Measurements from ENCODE around the gene MTG2.
"Not testable (repeated sequence)": the region's sequence is repeated elsewhere in the genome, so short reads cannot be mapped to it uniquely, and the experiment has no call there.

Gene MTG2

DNA sequence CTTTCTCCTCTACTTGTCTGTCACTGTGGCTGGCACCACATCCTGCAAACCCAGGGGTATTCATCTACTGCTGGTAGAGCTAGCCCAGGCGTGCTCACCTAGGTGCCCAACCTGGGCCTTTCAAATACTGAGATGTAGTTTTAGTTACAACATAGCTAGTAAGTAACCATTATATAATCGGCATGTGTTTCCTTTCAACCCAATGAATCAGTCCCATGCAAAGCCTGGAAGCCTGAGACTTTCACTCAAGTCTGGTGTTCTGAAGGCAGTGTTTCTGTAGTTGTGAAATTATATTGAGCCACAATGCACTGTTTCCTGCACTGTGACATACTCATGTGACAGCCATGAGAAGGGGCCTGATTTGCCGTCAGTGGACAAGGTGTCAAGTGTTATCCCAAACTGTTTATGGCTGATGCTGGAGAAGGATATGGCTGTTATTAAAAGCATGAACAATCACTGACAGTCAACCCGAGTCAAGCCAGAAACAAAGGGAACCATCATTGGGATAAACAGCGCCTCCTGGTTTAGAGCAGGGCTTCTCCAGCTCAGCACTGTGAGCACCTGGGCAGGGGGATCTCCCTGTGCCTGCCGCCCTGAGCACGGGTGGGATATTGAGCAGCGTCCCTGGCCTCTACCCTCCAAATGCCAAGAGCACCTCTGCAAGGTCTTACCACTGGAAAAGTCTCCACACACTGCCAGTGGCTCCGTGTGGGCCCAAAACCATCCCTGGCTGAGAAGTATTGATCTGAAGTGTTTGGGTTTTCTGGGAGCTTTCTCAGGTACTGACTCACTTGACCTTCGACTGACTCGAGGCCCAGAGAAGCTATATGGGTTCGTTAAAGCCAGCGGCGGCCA lies 41.2 kb upstream of the MTG2 start:
- peak overlapping the region; percentile 88 for H3K27ac Mint-ChIP-seq
- peaks cover 16% of the 10 kb centered on the region for H3K36me3 Mint-ChIP-seq
- H3K27me3 Mint-ChIP-seq: no peaks in the 10 kb centered on the region
- H3K9me3 Mint-ChIP-seq: no peaks in the 10 kb centered on the region
- no peak for ATAC-seq (ENCODE audit: low read depth)
- H3K4me1 Mint-ChIP-seq: peaks cover 35% of the 10 kb centered on the region
- peak overlapping the region; percentile 84 for H3K4me3 Mint-ChIP-seq
- no peak for DNase-seq (ENCODE audit: low spot score in 2 of 2)

DNA sequence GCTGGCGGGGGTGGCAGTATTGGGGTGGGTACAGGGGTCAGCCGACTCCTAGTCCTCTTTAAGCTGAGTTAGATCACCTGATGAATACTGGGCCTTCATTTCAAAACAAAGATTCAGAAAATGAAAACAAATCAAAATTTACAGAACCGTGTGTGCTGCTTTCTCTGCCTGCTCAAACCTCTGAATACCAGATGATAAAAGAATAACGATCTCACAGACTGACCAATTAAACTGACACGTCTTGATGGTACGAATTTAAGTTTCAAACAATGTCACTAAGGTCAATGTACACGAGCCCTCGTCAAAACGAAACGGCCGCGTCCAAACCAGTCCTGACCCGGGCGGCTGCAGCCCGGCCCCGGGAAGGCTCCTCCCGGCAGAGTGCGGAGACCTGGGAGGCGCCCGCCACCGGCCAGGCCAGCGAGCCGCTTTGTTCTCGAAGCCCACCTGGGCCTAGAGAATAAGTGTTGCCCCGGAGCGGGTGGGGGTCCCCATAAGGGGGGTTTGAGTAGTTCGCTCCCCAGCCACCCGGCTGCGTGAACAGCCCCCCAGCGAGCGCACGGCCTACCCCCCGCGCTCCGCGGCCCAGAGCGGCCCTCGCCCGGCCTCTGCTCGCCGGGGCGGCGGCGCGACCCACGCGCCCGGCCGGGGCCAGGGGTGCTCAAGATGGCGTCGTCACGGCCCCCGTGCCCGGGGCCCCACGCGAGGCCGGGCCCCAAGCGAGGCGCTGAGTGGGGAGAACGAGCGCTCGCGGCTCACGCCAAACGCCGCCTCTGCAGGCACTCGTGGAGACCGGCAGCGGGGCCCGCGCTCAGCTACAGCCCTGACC lies 40.4 kb upstream of the MTG2 start:
- H3K27ac Mint-ChIP-seq: peak overlapping the region; percentile 90
- no peaks in the 10 kb centered on the region for H3K27me3 Mint-ChIP-seq
- H3K4me3 Mint-ChIP-seq: peak overlapping the region; percentile 84
- H3K36me3 Mint-ChIP-seq: peaks cover 13% of the 10 kb centered on the region
- no peak for DNase-seq (ENCODE audit: low spot score in 2 of 2)
- peak; percentile 9 for ATAC-seq (ENCODE audit: low read depth)
- peaks cover 33% of the 10 kb centered on the region for H3K4me1 Mint-ChIP-seq
- no peaks in the 10 kb centered on the region for H3K9me3 Mint-ChIP-seq

DNA sequence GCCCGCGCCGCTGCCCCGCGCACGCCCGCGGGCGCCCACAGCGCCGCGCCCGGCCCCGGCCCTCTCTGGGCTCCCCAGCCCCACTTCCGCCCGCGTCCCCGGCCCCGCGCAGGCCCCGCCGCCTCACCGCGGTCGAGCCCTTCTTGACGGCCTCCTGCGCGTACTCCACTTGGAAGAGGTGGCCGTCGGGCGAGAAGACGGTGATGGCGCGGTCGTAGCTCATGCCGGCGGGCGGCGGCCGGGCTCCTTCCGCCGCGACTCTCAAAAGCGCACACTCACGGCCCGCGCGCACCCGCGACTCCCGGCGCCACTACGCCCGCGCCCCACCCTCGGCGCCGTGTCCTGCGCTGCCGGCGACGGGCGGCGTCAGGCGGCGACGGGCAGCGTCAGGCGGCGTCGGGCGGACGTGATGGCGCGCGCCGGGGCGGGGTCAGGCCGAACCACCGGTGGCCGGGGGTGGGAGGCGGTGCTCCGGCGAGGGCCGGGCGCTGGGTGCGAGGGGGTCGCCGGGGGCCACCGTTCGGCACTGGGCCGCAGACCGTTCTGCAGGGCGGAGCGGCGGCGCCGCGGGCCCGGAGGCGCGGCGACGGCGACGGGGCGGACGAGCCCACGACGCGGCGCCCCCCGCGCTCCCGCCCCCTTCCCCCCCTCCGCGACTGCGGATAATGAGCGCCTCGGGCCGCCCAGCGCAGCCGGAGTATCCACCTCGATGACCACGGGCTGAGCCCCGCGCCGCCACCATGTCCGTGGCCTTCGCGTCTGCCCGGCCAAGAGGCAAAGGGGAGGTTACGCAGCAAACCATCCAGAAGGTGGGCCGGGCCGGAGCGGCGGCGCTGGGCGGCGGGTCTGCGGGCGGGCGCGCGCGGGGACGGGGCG lies 39.5 kb upstream of the MTG2 start, which contains the start of the genes PSMA7 and SS18L1:
TSS of gene PSMA7 (minus strand) at position 314 of the 876 bp plus-strand sequence. CDS start at position 223, 91 bp downstream.
TSS of gene SS18L1 (plus strand) at position 689 of the 876 bp plus-strand sequence. CDS start at position 741, 52 bp downstream.
- peaks cover 32% of the 10 kb centered on the region for H3K4me1 Mint-ChIP-seq
- ATAC-seq (ENCODE audit: low read depth) (peak; percentile 89), DNase-seq (ENCODE audit: low spot score in 2 of 2) (peak; percentile 83)
- H3K4me3 Mint-ChIP-seq: peak within 1 kb of the TSS; percentile 91
- H3K9me3 Mint-ChIP-seq: no peaks in the 10 kb centered on the region
- H3K27me3 Mint-ChIP-seq: no peaks in the 10 kb centered on the region
- H3K36me3 Mint-ChIP-seq: peaks cover 5% of the 10 kb centered on the region
- peak within 1 kb of the TSS; percentile 90 for H3K27ac Mint-ChIP-seq

DNA sequence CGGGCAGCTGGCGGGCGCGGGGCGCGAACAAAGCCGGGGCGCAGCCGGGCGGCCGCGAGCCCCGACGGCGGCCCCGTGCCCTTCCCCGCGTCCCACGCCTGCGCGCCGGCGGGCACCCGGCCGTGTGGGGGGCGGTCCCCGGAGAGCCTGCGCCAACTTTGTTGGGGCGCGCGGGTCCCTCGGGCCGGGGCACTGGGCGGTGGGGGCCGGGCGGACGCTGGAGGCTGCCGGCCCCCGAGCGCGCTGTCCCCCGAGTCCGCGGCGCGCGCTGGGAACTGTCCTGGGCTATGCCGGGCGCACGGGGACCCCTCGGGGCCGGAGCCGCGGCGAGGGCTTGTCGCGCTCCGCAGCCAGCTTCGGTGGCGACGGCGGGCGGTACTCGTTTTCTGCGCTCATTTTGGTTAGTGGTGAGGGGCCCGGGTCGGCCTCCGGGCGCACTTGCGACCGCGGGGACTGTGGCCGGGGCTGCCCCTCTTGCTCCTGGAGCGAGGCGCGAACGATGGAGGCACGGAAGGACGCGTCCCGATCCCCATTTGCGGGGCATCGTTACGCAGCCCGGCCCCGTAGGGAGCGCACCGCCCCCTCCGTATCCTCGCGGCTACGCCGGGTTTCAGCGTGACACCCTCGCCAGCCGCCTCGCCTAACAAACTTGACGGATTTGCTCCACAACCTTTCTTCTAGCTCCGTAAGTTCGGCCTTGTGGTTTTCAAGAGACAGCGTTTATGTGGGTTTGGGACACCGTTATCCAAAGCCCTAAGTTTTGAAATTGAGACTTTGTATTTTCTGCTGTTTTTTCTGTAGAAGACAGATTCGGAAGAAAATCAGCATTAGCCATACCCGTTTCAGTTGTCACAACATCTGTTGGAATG lies 38.6 kb upstream of the MTG2 start:
- no peak for ATAC-seq (ENCODE audit: low read depth)
- peak; percentile 18 to 42 for DNase-seq (ENCODE audit: low spot score in 2 of 2)
- Mint-ChIP-seq H3K4me3 (peak overlapping the region; percentile 81), H3K27me3 (no peaks in the 10 kb centered on the region), H3K9me3 (no peaks in the 10 kb centered on the region), H3K36me3 (peaks cover 3% of the 10 kb centered on the region), H3K4me1 (peaks cover 32% of the 10 kb centered on the region), H3K27ac (peak overlapping the region; percentile 90)

DNA sequence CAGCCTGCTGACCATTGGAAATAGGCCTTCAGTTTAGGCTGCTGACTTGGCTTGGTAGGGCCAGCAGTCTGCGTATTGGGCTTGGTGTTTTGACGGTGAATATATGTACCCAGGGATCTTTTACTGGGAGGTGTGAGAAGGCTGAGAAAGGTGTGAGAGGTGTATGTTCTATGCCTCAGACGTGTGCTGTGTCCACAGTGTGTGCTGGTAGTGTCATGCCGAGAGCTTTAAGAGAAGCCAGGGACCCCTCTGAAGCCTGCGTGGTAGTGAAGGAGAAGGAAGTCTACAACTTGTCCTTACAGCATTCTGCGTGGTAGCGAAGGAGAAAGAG lies 37.2 kb upstream of the MTG2 start:
- DNase-seq (ENCODE audit: low spot score in 2 of 2) (no peak), ATAC-seq (ENCODE audit: low read depth) (no peak)
- Mint-ChIP-seq H3K9me3 (no peaks in the 10 kb centered on the region), H3K27me3 (no peaks in the 10 kb centered on the region), H3K36me3 (peaks cover 2% of the 10 kb centered on the region), H3K4me1 (peaks cover 35% of the 10 kb centered on the region), H3K4me3 (peak overlapping the region; percentile 9), H3K27ac (no peak overlapping the region)

DNA sequence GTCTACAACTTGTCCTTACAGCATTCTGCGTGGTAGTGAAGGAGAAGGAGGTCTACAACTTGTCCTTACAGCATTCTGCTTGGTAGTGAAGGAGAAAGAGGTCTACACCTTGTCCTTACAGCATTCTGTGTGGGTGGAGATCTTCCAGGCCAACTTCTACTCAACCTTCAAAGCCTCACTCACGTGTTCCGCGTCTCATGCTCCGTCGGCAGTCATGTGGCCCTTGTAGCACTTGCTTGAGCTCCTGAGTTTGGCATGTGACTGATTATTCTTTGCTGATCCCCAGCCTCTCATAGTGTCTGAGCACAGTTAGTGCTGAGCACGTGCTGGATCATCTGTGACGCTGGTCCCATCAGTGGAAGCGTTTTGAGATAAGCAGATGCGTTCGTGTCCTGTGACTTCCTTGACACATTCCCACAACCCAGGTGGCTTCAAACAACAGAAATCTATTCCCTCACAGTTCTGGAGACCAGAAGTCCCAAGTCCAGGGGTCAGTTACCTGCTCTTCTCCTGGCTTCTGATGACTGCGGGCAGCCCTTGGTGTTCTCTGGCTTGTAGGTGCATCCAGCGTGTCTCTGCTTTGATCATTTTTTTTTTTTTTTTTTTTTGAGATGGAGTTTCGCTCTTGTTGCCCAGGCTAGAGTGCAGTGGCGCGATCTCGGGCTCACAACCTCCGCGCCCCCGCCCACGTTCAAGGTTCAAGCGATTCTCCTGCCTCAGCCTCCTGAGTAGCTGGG lies 36.6 kb upstream of the MTG2 start:
- peaks cover 33% of the 10 kb centered on the region for H3K4me1 Mint-ChIP-seq
- no peak overlapping the region for H3K4me3 Mint-ChIP-seq

DNA sequence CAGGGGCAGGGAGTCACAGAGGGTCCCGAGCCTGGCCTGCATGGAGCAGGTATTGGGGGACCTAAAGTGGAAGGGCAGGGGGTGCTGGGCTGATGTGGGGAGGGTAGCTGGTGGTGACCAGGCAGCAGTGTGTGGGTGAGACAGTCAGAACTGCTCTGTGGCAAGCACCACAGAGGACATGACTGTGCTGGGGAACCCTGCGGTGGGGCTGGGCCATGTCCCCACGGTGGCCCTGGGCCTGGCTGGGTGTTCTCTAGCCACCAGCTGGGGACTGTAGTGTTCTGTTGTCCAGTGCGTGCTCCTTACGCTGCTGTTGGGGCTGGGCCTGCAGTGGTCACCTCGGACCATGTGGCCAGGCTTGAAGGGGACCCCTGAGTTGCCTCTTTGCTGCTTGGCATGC lies 35.7 kb upstream of the MTG2 start:
- Mint-ChIP-seq H3K4me1 (peaks cover 25% of the 10 kb centered on the region), H3K27me3 (no peaks in the 10 kb centered on the region), H3K4me3 (no peak overlapping the region), H3K9me3 (no peaks in the 10 kb centered on the region), H3K27ac (no peak overlapping the region), H3K36me3 (peaks cover 2% of the 10 kb centered on the region)
- DNase-seq (ENCODE audit: low spot score in 2 of 2): no peak
- no peak for ATAC-seq (ENCODE audit: low read depth)

More for the DNA sequence above, 36.6 kb upstream of the MTG2 start:
- DNase-seq (ENCODE audit: low spot score in 2 of 2): no peak
- Mint-ChIP-seq H3K36me3 (peaks cover 2% of the 10 kb centered on the region), H3K9me3 (no peaks in the 10 kb centered on the region), H3K27ac (no peak overlapping the region), H3K27me3 (no peaks in the 10 kb centered on the region)
- no peak for ATAC-seq (ENCODE audit: low read depth)

DNA sequence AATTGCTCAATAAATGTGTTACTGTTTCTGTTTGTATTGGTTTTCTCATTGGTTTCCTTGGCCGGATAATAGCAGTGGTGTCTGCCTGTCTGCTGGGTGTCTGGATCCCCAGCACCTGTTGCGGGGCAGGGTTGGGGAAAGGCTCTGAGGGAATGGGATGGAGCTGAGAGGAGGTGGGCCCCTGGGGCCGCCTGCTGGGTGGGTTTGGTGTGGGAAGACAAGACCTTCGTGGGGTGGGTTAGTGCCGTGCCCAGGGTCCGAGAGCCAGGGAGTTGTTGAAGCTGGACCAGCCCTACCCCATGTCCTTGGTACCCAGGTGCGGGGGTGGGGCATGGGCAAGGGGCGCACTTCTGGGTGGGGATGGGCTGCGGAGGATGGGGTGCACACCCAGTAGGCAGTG lies 35.3 kb upstream of the MTG2 start:
- H3K27ac Mint-ChIP-seq: no peak overlapping the region
- peaks cover 24% of the 10 kb centered on the region for H3K4me1 Mint-ChIP-seq
- no peaks in the 10 kb centered on the region for H3K27me3 Mint-ChIP-seq
- peaks cover 5% of the 10 kb centered on the region for H3K36me3 Mint-ChIP-seq
- DNase-seq (ENCODE audit: low spot score in 2 of 2) (no peak), ATAC-seq (ENCODE audit: low read depth) (no peak)
- H3K4me3 Mint-ChIP-seq: no peak overlapping the region
- no peaks in the 10 kb centered on the region for H3K9me3 Mint-ChIP-seq

DNA sequence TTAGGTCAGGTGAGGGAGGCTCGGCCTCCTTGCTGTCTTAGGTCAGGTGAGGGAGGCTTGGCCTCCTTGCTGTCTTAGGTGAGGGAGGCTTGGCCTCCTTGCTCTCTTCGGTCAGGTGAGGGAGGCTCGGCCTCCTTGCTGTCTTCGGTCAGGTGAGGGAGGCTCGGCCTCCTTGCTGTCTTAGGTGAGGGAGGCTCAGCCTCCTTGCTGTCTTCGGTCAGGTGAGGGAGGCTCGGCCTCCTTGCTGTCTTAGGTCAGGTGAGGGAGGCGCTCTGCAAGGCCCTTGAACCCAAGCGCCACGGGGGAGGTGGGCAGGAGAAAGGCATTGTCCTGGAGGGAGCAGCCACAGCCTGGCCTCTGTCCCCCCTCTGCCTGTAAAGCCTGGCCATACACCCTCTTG lies 34.4 kb upstream of the MTG2 start:
- not testable (repeated sequence) for ATAC-seq (ENCODE audit: low read depth); H3K27ac Mint-ChIP-seq; H3K4me3 Mint-ChIP-seq; H3K9me3 Mint-ChIP-seq; H3K27me3 Mint-ChIP-seq; H3K36me3 Mint-ChIP-seq; DNase-seq (ENCODE audit: low spot score in 2 of 2)
- H3K4me1 Mint-ChIP-seq: peaks cover 24% of the 10 kb centered on the region

DNA sequence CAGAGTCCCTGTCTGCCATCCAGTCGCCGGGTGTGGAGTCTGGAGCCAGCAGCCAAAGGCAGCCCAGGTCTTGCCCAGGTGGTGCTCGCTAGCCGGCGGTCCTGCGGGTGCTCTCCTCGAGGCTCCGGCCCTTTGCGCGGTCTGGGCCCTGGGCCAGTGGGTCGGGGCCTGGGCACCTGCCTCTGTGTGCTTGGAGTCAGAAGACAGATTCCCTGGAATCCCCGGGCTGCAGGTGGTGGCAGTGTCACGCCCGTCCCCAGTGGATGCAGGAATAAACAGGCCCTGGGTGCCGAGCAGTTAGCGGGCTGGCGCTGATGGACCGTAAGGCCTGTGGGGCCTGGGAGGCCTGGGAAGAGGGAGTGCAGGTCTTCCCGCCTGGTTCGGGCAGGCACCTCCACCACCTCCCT lies 33.9 kb upstream of the MTG2 start:
- Mint-ChIP-seq H3K36me3 (peaks cover 15% of the 10 kb centered on the region), H3K9me3 (no peaks in the 10 kb centered on the region), H3K27me3 (no peaks in the 10 kb centered on the region), H3K4me1 (peaks cover 24% of the 10 kb centered on the region), H3K27ac (no peak overlapping the region), H3K4me3 (no peak overlapping the region)
- DNase-seq (ENCODE audit: low spot score in 2 of 2): no peak
- ATAC-seq (ENCODE audit: low read depth): no peak

DNA sequence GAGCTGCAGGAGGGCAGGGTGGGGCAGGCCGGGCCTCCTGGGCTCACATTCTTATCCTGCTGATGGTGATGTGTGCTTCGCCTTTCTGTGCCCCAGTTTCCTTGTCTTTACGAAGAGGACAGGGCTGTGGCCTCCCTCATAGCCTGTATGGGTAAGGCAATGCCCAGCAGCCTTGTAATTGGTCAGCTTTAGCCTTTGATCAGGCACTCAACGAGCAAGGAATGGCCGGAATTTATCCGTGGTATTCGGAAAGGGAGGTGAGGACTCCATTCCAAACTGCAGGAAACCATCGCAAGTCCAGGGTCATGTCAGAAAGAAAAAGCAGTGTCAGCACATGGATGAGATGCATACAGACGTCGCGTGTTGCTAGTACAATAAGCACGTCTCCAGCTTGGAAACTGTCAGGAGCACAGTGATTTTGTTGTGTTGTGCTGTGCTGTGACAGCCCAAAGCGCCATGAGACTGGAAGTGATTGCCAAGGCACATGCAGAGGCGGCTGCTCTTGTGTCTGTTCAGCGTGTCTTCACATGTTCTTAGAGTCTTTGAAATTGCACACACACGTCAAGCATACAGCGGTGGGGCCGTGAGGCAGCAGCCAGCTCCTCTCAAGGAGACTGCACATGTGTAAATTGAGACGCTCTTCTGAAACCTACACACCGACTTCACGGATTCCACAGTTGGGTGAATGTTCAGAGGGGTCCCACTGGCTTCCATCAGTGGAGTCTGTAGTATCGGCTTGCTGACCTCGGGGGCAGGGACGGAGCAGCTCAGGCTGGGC lies 33.1 kb upstream of the MTG2 start:
- ATAC-seq (ENCODE audit: low read depth) (no peak), DNase-seq (ENCODE audit: low spot score in 2 of 2) (no peak)
- Mint-ChIP-seq H3K27me3 (no peaks in the 10 kb centered on the region), H3K4me3 (no peak overlapping the region), H3K4me1 (peaks cover 21% of the 10 kb centered on the region), H3K36me3 (peaks cover 22% of the 10 kb centered on the region), H3K27ac (no peak overlapping the region), H3K9me3 (no peaks in the 10 kb centered on the region)

DNA sequence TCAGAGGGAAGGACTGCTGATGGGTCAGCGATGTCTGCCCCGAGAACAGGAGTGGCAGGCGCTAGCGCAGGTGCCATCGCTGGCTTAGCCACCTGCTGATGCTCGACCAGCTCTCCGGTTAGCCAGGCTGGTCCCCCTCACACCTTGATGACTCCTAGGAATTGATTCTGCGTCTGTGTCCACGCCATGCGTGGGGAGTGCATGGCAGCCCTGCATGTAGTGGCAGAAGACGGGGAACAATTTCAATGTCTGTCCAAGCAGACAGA lies 32.6 kb upstream of the MTG2 start:
- H3K27me3 Mint-ChIP-seq: no peaks in the 10 kb centered on the region
- H3K27ac Mint-ChIP-seq: no peak overlapping the region
- H3K36me3 Mint-ChIP-seq: peaks cover 24% of the 10 kb centered on the region
- DNase-seq (ENCODE audit: low spot score in 2 of 2) (no peak), ATAC-seq (ENCODE audit: low read depth) (no peak)
- H3K4me1 Mint-ChIP-seq: peaks cover 17% of the 10 kb centered on the region
- H3K4me3 Mint-ChIP-seq: no peak overlapping the region
- no peaks in the 10 kb centered on the region for H3K9me3 Mint-ChIP-seq
